GM12878 (cell line): ENCODE data around the gene IQUB. TPM values are rescaled to one million over a fixed set of nuclear protein-coding genes. Genes with fewer than 3 reads are reported as not detected.

ENCODE experiments used
- ATAC-seq: fragments of 200-7000 bp; cut with Tn5 transposase; 3 replicates; pipeline ENCODE4 v1.9.1; 2020; ENCODE audit warnings: mild to moderate bottlenecking, moderate library complexity
- BruUV-seq: library from RNA; stranded (reverse); fragments of 400-500 nt; replicated peaks from 2 replicates; lab custom pipeline; 2021; lab: Mats Ljungman, UMichigan
- CTCF ChIA-PET: fragments of 300-600 bp; sonication (Branson Sonifier 250); formaldehyde crosslinking; extraction: SDS; loops from one replicate; lab custom pipeline; 2021; ENCODE audit warnings: inconsistent platforms; lab: Yijun Ruan, JAX
- POLR2A ChIA-PET: fragments of 350-600 bp; formaldehyde crosslinking; extraction: SDS; loops from one replicate; lab custom pipeline; 2021; ENCODE audit warnings: inconsistent platforms; lab: Charles Lee
- RAD21 ChIA-PET: fragments of 300-600 bp; sonication (Branson Sonifier 250); formaldehyde crosslinking; loops from one replicate; lab custom pipeline; 2023; ENCODE audit warnings: antibody characterized with exemption; ENCODE audit not compliant: unreplicated experiment; lab: Charles Lee
- SMC1A ChIA-PET: fragments of 300-600 bp; sonication (Branson Sonifier 250); formaldehyde crosslinking; loops from one replicate; lab custom pipeline; 2023; ENCODE audit not compliant: unreplicated experiment, uncharacterized antibody; lab: Charles Lee
- DNase-seq: peaks from one replicate; pipeline ENCODE4 v3.0.0-alpha.2; 2011; ENCODE audit warnings: low read depth, low spot score
- FAIRE-seq: peaks from 3 replicates; lab custom pipeline; 2011; peaks lifted over from hg19 to GRCh38; lab: Jason Lieb, UNC
- H2AFZ ChIP-seq: 2 replicates; pipeline ENCODE4 v1.6.0; 2011; ENCODE audit warnings: low read depth, low read length, control low read depth; ENCODE audit not compliant: control insufficient read depth
- H3K27ac ChIP-seq: 2 replicates; pipeline ENCODE4 v1.5.1; 2011; ENCODE audit warnings: control low read depth; ENCODE audit not compliant: control insufficient read depth, insufficient read depth
- H3K27me3 ChIP-seq, 2 experiments: replicated peaks in 1 of 2; 2 replicates each; pipeline versions ENCODE4 v1.6.0 to v1.6.1; 2011; ENCODE audit warnings: low read length in 1 of 2; ENCODE audit not compliant: control insufficient read depth in 2 of 2, insufficient read depth in 2 of 2
- H3K36me3 ChIP-seq, 2 experiments: 2 replicates each; pipeline ENCODE4 v1.5.1; 2011; ENCODE audit warnings: low read length in 1 of 2; ENCODE audit not compliant: control insufficient read depth in 2 of 2, insufficient read depth in 2 of 2
- H3K4me1 ChIP-seq: 2 replicates; pipeline ENCODE4 v1.6.1; 2011; ENCODE audit warnings: mild to moderate bottlenecking, low read length, moderate library complexity, mixed read lengths; ENCODE audit not compliant: control insufficient read depth, insufficient read depth
- H3K4me2 ChIP-seq: 2 replicates; pipeline ENCODE4 v1.6.0; 2011; ENCODE audit warnings: control low read depth; ENCODE audit not compliant: control insufficient read depth, insufficient read depth
- H3K4me3 ChIP-seq: fragments of 200-600 bp; sonication (generic); 2 replicates; pipeline ENCODE4 v1.5.1; 2016
- H3K79me2 ChIP-seq: 2 replicates; pipeline ENCODE4 v1.6.0; 2011; ENCODE audit warnings: low read length; ENCODE audit not compliant: control insufficient read depth, insufficient read depth
- H3K9ac ChIP-seq: 2 replicates; pipeline ENCODE4 v1.8.0; 2011; ENCODE audit warnings: low read length, control low read depth, mixed read lengths; ENCODE audit not compliant: control insufficient read depth, insufficient read depth
- H3K9me3 ChIP-seq: replicated peaks from 3 replicates; pipeline ENCODE4 v1.5.1; 2011; ENCODE audit warnings: mild to moderate bottlenecking, low read length; ENCODE audit not compliant: control insufficient read depth, insufficient read depth
- H4K20me1 ChIP-seq: 2 replicates; pipeline ENCODE4 v1.6.0; 2011; ENCODE audit not compliant: control insufficient read depth, insufficient read depth
- BRCA1 ChIP-seq: IDR thresholded peaks from 2 replicates; pipeline ENCODE4 v1.6.1; 2011; ENCODE audit warnings: low read depth, low read length, improper control_type of control experiment
- CBFB ChIP-seq: IDR thresholded peaks from 2 replicates; pipeline ENCODE4 v1.6.1; 2016; ENCODE audit warnings: antibody characterized with exemption, low read depth
- ESRRA ChIP-seq: IDR thresholded peaks from 2 replicates; pipeline ENCODE4 v1.6.1; 2012; ENCODE audit warnings: mild to moderate bottlenecking, low read length, improper control_type of control experiment
- FOS ChIP-seq: IDR thresholded peaks from 3 replicates; pipeline ENCODE4 v1.6.1; 2011; ENCODE audit warnings: borderline replicate concordance; ENCODE audit not compliant: insufficient read length; ENCODE audit errors: extremely low read depth
- IRF4 ChIP-seq: IDR thresholded peaks from 2 replicates; pipeline ENCODE4 v1.6.1; 2011; ENCODE audit warnings: low read depth, low read length
- MLLT1 ChIP-seq: fragments of 450-650 bp; IDR thresholded peaks from 2 replicates; pipeline ENCODE4 v1.6.1; 2016; ENCODE audit warnings: mild to moderate bottlenecking
- NFIC ChIP-seq: IDR thresholded peaks from 2 replicates; pipeline ENCODE4 v1.6.1; 2012; ENCODE audit warnings: low read depth, mild to moderate bottlenecking, inconsistent platforms, low read length, moderate library complexity
- NFYB ChIP-seq: IDR thresholded peaks from 2 replicates; pipeline ENCODE4 v1.6.1; 2011; ENCODE audit warnings: low read depth, mild to moderate bottlenecking, low read length, improper control_type of control experiment, moderate library complexity; ENCODE audit not compliant: insufficient read depth
- PKNOX1 ChIP-seq: fragments of 450-650 bp; IDR thresholded peaks from 2 replicates; pipeline ENCODE4 v1.6.1; 2016; ENCODE audit warnings: mild to moderate bottlenecking
- PML ChIP-seq: IDR thresholded peaks from 2 replicates; pipeline ENCODE4 v1.6.1; 2012; ENCODE audit warnings: low read length, inconsistent platforms
- ZNF217 ChIP-seq: fragments of 450-650 bp; IDR thresholded peaks from 2 replicates; pipeline ENCODE4 v1.6.1; 2017; ENCODE audit warnings: antibody characterized with exemption, mild to moderate bottlenecking
- ZNF24 ChIP-seq: fragments of 450-650 bp; IDR thresholded peaks from 2 replicates; pipeline ENCODE4 v1.6.1; 2017; ENCODE audit warnings: antibody characterized with exemption, mild to moderate bottlenecking
- WGBS: methylation state at CpG from one replicate; pipeline ENCODE4 v1.1.6; 2016; ENCODE audit warnings: low lambda C conversion rate; ENCODE audit not compliant: insufficient replicate concordance, insufficient coverage; ENCODE audit errors: missing lambda C conversion rate; 5-methylcytosine and 5-hydroxymethylcytosine counted together
- in situ Hi-C: fragments of 300-500 bp; cut with MboI; formaldehyde crosslinking; loops from 9 replicates; pipeline ENCODE4 v1.14.3; 2018; ENCODE audit warnings: mixed read lengths
- intact Hi-C: fragments of 100-400 bp; cut with micrococcal nuclease; formaldehyde crosslinking; loops from one replicate; pipeline ENCODE4 v1.14.2; 2022; ENCODE audit not compliant: unreplicated experiment
- polyA plus RNA-seq, 11 experiments: library from polyadenylated mRNA; depleted of rRNA in 4 of 11; unstranded in 6 of 11; stranded (reverse) in 5 of 11; fragments of >200 nt; fragmentation: Nextera tagmentation in 4 of 11; fragmentation: Illumina TruSeq in 1 of 11; extraction: Ambion mirVana in 4 of 11; extraction: Trizol in 1 of 11; gene quantifications; 1 replicate in 1 of 11; 2 replicates in 10 of 11; pipeline versions ENCODE4 v1.2.1 to v1.2.3, GENCODE V29; 2011 to 2016; ENCODE audit warnings: inconsistent platforms in 2 of 11, missing spikeins in 2 of 11, low read depth in 1 of 11
- total RNA-seq, 4 experiments: library from RNA; depleted of rRNA in 3 of 4; stranded (reverse); fragments of >200 nt in 3 of 4; fragmentation: Illumina TruSeq in 1 of 4; extraction: Trizol in 1 of 4; gene quantifications; 2 replicates each; pipeline versions ENCODE4 v1.2.1 to v1.2.3, GENCODE V29; 2013 to 2021

IQUB gene
- total and polyA plus RNA-seq, 10 of the 15 experiments (the other 5 are each of a cell fraction or from before 2014, with no cell fraction given), result 0.04 to 0.08 TPM; not detected in 8

GRCh38 chr7:123583821-123584220 lies 49.4 kb upstream of the IQUB start:
- intact Hi-C loops (no loop called here), in situ Hi-C loops (no loop called here)
- Histone ChIP-seq H3K36me3 (no peaks in the 10 kb centered on the region), H3K4me3 (no peak overlapping the region), H3K9ac (no peak overlapping the region), H3K27ac (no peak overlapping the region), H3K79me2 (no peaks in the 10 kb centered on the region), H3K27me3 (no peaks in the 10 kb centered on the region; a peak in 1 of 4 replicates), H4K20me1 (no peaks in the 10 kb centered on the region), H3K4me2 (no peak overlapping the region), H3K9me3 (no peaks in the 10 kb centered on the region), H2AFZ (no peak overlapping the region), H3K4me1 (no peaks in the 10 kb centered on the region)
- FAIRE-seq (no peak), DNase-seq (no peak), ATAC-seq (no peak)
- TF ChIP-seq NFIC (no peak), BRCA1 (no peak), NFYB (no peak), MLLT1 (no peak), ZNF217 (no peak), FOS (no peak), IRF4 (no peak), ZNF24 (no peak), ESRRA (no peak), CBFB (no peak), PKNOX1 (no peak), PML (no peak)
- CTCF ChIA-PET, result interaction anchor here (0.6 to 1.4 kb wide), 5 partner anchors 41 to 293 kb away, joined by 3 to 6 read pairs (median 4); no protein-coding TSS in a partner anchor
- POLR2A ChIA-PET, result interaction anchor here (0.6 kb wide), 1 partner anchor 114 kb away, joined by 4 read pairs; no protein-coding TSS in a partner anchor
- RAD21 ChIA-PET, result interaction anchor here (1.4 kb wide), 1 partner anchor 288 kb away, joined by 3 read pairs; no protein-coding TSS in a partner anchor
- SMC1A ChIA-PET, result interaction anchor here (1.0 to 1.5 kb wide), 3 partner anchors 18 to 142 kb away, joined by 3 to 4 read pairs (median 3); partner anchors contain the start of gene ASB15
- BruUV-seq, result no TSS peak
- 48% methylated on average over 4 of the region's 4 CpGs for WGBS
